Liver (tissue), 9 donors: Measurements from ENCODE around the gene GHRHR. TPM values are rescaled to one million over a fixed set of nuclear protein-coding genes. Genes with fewer than 3 reads are reported as not detected.

Source experiments
- DNase-seq: peaks from one replicate; pipeline ENCODE4 v3.0.0-alpha.2; 2017; ENCODE audit warnings: low spot score
- H3K27ac ChIP-seq, 2 donors: one replicate each; pipeline ENCODE4 v1.7.0; 2013; ENCODE audit warnings: inconsistent platforms in 2 of 2, low read length in 2 of 2, control low read depth in 1 of 2, low read depth in 1 of 2, mild to moderate bottlenecking in 1 of 2
- H3K27me3 ChIP-seq, 4 donors: one replicate each; pipeline versions ENCODE4 v1.6.1 to v1.7.0; 2013; ENCODE audit warnings: low read length in 3 of 4, inconsistent platforms in 1 of 4, mild to moderate bottlenecking in 1 of 4, moderate library complexity in 1 of 4; ENCODE audit not compliant: control insufficient read depth in 4 of 4, insufficient read depth in 4 of 4
- H3K36me3 ChIP-seq, 4 donors: one replicate each; pipeline versions ENCODE4 v1.6.1 to v1.7.0; 2013; ENCODE audit warnings: low read length in 3 of 4, mild to moderate bottlenecking in 3 of 4, low read depth in 1 of 4, moderate library complexity in 1 of 4; ENCODE audit not compliant: control insufficient read depth in 4 of 4, insufficient read depth in 3 of 4
- H3K4me1 ChIP-seq, 4 donors: one replicate each; pipeline versions ENCODE4 v1.6.1 to v1.7.0; 2013; ENCODE audit warnings: low read length in 3 of 4, mild to moderate bottlenecking in 3 of 4, moderate library complexity in 1 of 4; ENCODE audit not compliant: control insufficient read depth in 4 of 4, insufficient read depth in 4 of 4
- H3K4me3 ChIP-seq, 3 donors: one replicate each; pipeline versions ENCODE4 v1.6.1 to v1.7.0; 2013; ENCODE audit warnings: low read length in 3 of 3, control low read depth in 1 of 3, low read depth in 1 of 3, mild to moderate bottlenecking in 1 of 3
- H3K9ac ChIP-seq, 2 donors: one replicate each; pipeline ENCODE4 v1.7.0; 2013; ENCODE audit warnings: low read length in 2 of 2, mild to moderate bottlenecking in 2 of 2, moderate library complexity in 2 of 2, control low read depth in 1 of 2, low read depth in 1 of 2
- H3K9me3 ChIP-seq, 4 donors: one replicate each; pipeline versions ENCODE4 v1.6.1 to v1.7.0; 2013; ENCODE audit warnings: low read length in 3 of 4; ENCODE audit not compliant: control insufficient read depth in 4 of 4
- ATF3 ChIP-seq: IDR thresholded peaks from 2 replicates; pipeline ENCODE4 v1.6.1; 2016; ENCODE audit warnings: antibody characterized with exemption
- CTCF ChIP-seq: fragments of 150-350 bp; IDR thresholded peaks from 2 replicates; pipeline ENCODE4 v1.5.1; 2017; ENCODE audit warnings: improper control_type of control experiment, low read depth, low read length; ENCODE audit not compliant: missing input control
- EGR1 ChIP-seq, 2 donors: IDR thresholded peaks; 2 replicates each; pipeline ENCODE4 v1.6.1; 2016 to 2018; ENCODE audit warnings: antibody characterized with exemption in 2 of 2, low read depth in 2 of 2
- FOXA1 ChIP-seq: IDR thresholded peaks from 2 replicates; pipeline ENCODE4 v1.6.1; 2016; ENCODE audit warnings: antibody characterized with exemption
- FOXA2 ChIP-seq: IDR thresholded peaks from 2 replicates; pipeline ENCODE4 v1.6.1; 2016; ENCODE audit warnings: antibody characterized with exemption
- GABPA ChIP-seq, 2 donors: IDR thresholded peaks in 1 of 2; conservative IDR thresholded peaks in 1 of 2; 2 replicates each; pipeline ENCODE4 v1.6.1; 2016; ENCODE audit warnings: antibody characterized with exemption in 2 of 2, mild to moderate bottlenecking in 1 of 2, moderate library complexity in 1 of 2
- HNF4A ChIP-seq, 2 donors: conservative IDR thresholded peaks; 2 replicates each; pipeline ENCODE4 v1.6.1; 2016; ENCODE audit warnings: antibody characterized with exemption in 2 of 2, mild to moderate bottlenecking in 2 of 2
- HNF4G ChIP-seq: IDR thresholded peaks from 2 replicates; pipeline ENCODE4 v1.6.1; 2016; ENCODE audit warnings: antibody characterized with exemption
- JUND ChIP-seq, 2 donors: IDR thresholded peaks; 2 replicates each; pipeline ENCODE4 v1.6.1; 2016; ENCODE audit warnings: antibody characterized with exemption in 2 of 2
- MAX ChIP-seq: IDR thresholded peaks from 2 replicates; pipeline ENCODE4 v1.6.1; 2016; ENCODE audit warnings: antibody characterized with exemption
- NR2F2 ChIP-seq: IDR thresholded peaks from 2 replicates; pipeline ENCODE4 v1.6.1; 2016; ENCODE audit warnings: antibody characterized with exemption
- RAD21 ChIP-seq, 2 donors: IDR thresholded peaks; 2 replicates each; pipeline ENCODE4 v1.6.1; 2016; ENCODE audit warnings: antibody characterized with exemption in 2 of 2, mild to moderate bottlenecking in 2 of 2
- RXRA ChIP-seq, 2 donors: IDR thresholded peaks; 2 replicates each; pipeline ENCODE4 v1.6.1; 2017 to 2018; ENCODE audit warnings: antibody characterized with exemption in 2 of 2, mild to moderate bottlenecking in 1 of 2
- SP1 ChIP-seq: IDR thresholded peaks from 2 replicates; pipeline ENCODE4 v1.6.1; 2018; ENCODE audit warnings: antibody characterized with exemption, mild to moderate bottlenecking
- TAF1 ChIP-seq: conservative IDR thresholded peaks from 2 replicates; pipeline ENCODE4 v1.6.1; 2016; ENCODE audit warnings: antibody characterized with exemption, mild to moderate bottlenecking
- YY1 ChIP-seq: IDR thresholded peaks from 2 replicates; pipeline ENCODE4 v1.6.1; 2016; ENCODE audit warnings: antibody characterized with exemption, mild to moderate bottlenecking
- WGBS: extraction: QIAGEN DNeasy Blood & Tissue Kit; methylation state at CpG from one replicate; pipeline ENCODE4 v1.1.7; 2013; 5-methylcytosine and 5-hydroxymethylcytosine counted together
- polyA plus RNA-seq, 2 donors: library from polyadenylated mRNA; stranded (reverse) in 1 of 2; unstranded in 1 of 2; fragments of 200-250 nt in 1 of 2; fragments of >200 nt in 1 of 2; fragmentation: Nextera tagmentation in 1 of 2; extraction: Ambion mirVana in 1 of 2; gene quantifications; one replicate each; pipeline versions ENCODE4 v1.2.1 to v1.2.3, GENCODE V29; 2013 to 2015
- total RNA-seq, 2 donors: library from RNA; depleted of rRNA; stranded (reverse); fragments of >200 nt; gene quantifications; one replicate each; pipeline ENCODE4 v1.2.3, GENCODE V29; 2014
- TF ChIP-seq, protein P1 (sequence below): IDR thresholded peaks from 2 replicates; pipeline ENCODE4 v1.6.1; 2016; ENCODE audit warnings: antibody characterized with exemption
- donor health status: healthy.
- donor health status: healthy.
- donor health status: healthy.
- donor health status: healthy.
- donor health status: healthy.

Gene GHRHR
- total and polyA plus RNA-seq, 4 donors: 0.46 to 0.50 TPM; not detected in 2

- no peaks in the 10 kb centered on the region for H3K4me1 ChIP-seq
- H3K4me3 ChIP-seq: no peak overlapping the region
- no peaks in the 10 kb centered on the region for H3K36me3 ChIP-seq
- DNase-seq: peak; percentile 35
- no peak overlapping the region for H3K9ac ChIP-seq
- TF ChIP-seq NR2F2: no peak
- no peak for TF ChIP-seq HNF4G
- TF ChIP-seq HNF4A (conservative IDR thresholded peaks at IDR 0.05): no peak
- no peak for TF ChIP-seq RXRA (IDR thresholded peaks at IDR 0.05)
- TF ChIP-seq GABPA (IDR thresholded peaks at IDR 0.05 in 1 of 2, conservative IDR thresholded peaks at IDR 0.05 in 1 of 2): no peak
- no peak for TF ChIP-seq RAD21 (IDR thresholded peaks at IDR 0.05)
- TF ChIP-seq, protein P1, sequence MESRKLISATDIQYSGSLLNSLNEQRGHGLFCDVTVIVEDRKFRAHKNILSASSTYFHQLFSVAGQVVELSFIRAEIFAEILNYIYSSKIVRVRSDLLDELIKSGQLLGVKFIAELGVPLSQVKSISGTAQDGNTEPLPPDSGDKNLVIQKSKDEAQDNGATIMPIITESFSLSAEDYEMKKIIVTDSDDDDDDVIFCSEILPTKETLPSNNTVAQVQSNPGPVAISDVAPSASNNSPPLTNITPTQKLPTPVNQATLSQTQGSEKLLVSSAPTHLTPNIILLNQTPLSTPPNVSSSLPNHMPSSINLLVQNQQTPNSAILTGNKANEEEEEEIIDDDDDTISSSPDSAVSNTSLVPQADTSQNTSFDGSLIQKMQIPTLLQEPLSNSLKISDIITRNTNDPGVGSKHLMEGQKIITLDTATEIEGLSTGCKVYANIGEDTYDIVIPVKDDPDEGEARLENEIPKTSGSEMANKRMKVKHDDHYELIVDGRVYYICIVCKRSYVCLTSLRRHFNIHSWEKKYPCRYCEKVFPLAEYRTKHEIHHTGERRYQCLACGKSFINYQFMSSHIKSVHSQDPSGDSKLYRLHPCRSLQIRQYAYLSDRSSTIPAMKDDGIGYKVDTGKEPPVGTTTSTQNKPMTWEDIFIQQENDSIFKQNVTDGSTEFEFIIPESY: no peak
- no peak for TF ChIP-seq SP1
- TF ChIP-seq YY1: no peak
- no peak for TF ChIP-seq JUND (IDR thresholded peaks at IDR 0.05)
- TF ChIP-seq FOXA2: no peak
- TF ChIP-seq TAF1: no peak
- TF ChIP-seq FOXA1: no peak
- no peak for TF ChIP-seq CTCF
- no peak for TF ChIP-seq EGR1 (IDR thresholded peaks at IDR 0.05; ENCODE audit: low read depth in 2 of 2)
- no peak for TF ChIP-seq ATF3
- no peak overlapping the region for H3K27ac ChIP-seq
- no peaks in the 10 kb centered on the region for H3K27me3 ChIP-seq
- no peaks in the 10 kb centered on the region for H3K9me3 ChIP-seq
- WGBS: 92% methylated on average over 13 of the region's 13 CpGs
Observed at GRCh38 chr7:30923774-30924413, 39.9 kb upstream of the GHRHR start.

GRCh38 chr7:30924624-30925023, 39.1 kb upstream of the GHRHR start:
- DNase-seq: peak; percentile 35
- no peaks in the 10 kb centered on the region for H3K27me3 ChIP-seq
- no peaks in the 10 kb centered on the region for H3K36me3 ChIP-seq
- no peaks in the 10 kb centered on the region for H3K4me1 ChIP-seq
- H3K27ac ChIP-seq: no peak overlapping the region
- no peak overlapping the region for H3K4me3 ChIP-seq
- TF ChIP-seq YY1: no peak
- H3K9ac ChIP-seq: no peak overlapping the region
- H3K9me3 ChIP-seq: no peaks in the 10 kb centered on the region

DNA sequence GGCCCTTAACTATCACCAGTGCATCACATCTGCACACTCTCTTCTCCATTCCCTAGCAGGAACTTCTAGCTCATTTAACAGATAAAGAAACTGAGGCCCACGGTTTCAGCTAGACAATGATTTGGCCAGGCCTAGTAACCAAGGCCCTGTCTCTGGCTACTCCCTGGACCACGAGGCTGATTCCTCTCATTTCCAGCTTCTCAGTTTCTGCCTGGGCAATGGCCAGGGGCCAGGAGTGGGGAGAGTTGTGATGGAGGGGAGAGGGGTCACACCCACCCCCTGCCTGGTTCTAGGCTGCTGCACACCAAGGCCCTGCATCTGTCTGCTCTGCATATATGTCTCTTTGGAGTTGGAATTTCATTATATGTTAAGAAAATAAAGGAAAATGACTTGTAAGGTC, 38.6 kb upstream of the GHRHR start:
- WGBS: 84% methylated on average over 2 of the region's 2 CpGs
- Histone ChIP-seq H3K4me3 (no peak overlapping the region), H3K9ac (no peak overlapping the region), H3K27me3 (no peaks in the 10 kb centered on the region), H3K9me3 (no peaks in the 10 kb centered on the region), H3K4me1 (no peaks in the 10 kb centered on the region), H3K36me3 (no peaks in the 10 kb centered on the region), H3K27ac (no peak overlapping the region)
- peak; percentile 33 for DNase-seq
- no peak for TF ChIP-seq MAX
- TF ChIP-seq RXRA (IDR thresholded peaks at IDR 0.05): no peak
- no peak for TF ChIP-seq TAF1
- TF ChIP-seq ATF3: no peak
- no peak for TF ChIP-seq SP1
- TF ChIP-seq HNF4A (conservative IDR thresholded peaks at IDR 0.05): no peak
- no peak for TF ChIP-seq EGR1 (IDR thresholded peaks at IDR 0.05; ENCODE audit: low read depth in 2 of 2)
- no peak for TF ChIP-seq YY1
- no peak for TF ChIP-seq JUND (IDR thresholded peaks at IDR 0.05)
- TF ChIP-seq, protein P1: no peak
- no peak for TF ChIP-seq RAD21 (IDR thresholded peaks at IDR 0.05)
- no peak for TF ChIP-seq CTCF
